CD14-positive monocyte (primary cell): ENCODE results near the gene ZNF689. TPM values are rescaled to one million over a fixed set of nuclear protein-coding genes. Genes with fewer than 3 reads are reported as not detected.
A peak's percentile ranks its signal among the peaks of the same experiment; 100 is the strongest.

Experiments used
- DNase-seq, 3 donors: peaks; one replicate each; pipeline ENCODE4 v3.0.0-alpha.2; 2011 to 2022
- H2AFZ ChIP-seq: 2 replicates; pipeline ENCODE4 v1.6.0; 2012; ENCODE audit warnings: mild to moderate bottlenecking, low read depth, low read length, inconsistent platforms; ENCODE audit not compliant: insufficient read depth, poor library complexity, severe bottlenecking
- H3K27ac ChIP-seq, 2 donors: 1 replicate in 1 of 2; 2 replicates in 1 of 2; pipeline ENCODE4 v1.5.1; 2012 to 2013; ENCODE audit warnings: low read length in 2 of 2, control low read depth in 1 of 2, inconsistent platforms in 1 of 2, low read depth in 1 of 2, mild to moderate bottlenecking in 1 of 2
- H3K27me3 ChIP-seq, 2 donors: one replicate each; pipeline versions ENCODE4 v1.6.0 to v1.6.1; 2011 to 2013; ENCODE audit warnings: low read length in 2 of 2; ENCODE audit not compliant: control insufficient read depth in 2 of 2, insufficient read depth in 2 of 2
- H3K36me3 ChIP-seq, 2 donors: replicated peaks in 1 of 2; 1 replicate in 1 of 2; 2 replicates in 1 of 2; pipeline versions ENCODE4 v1.5.1 to v1.6.1; 2012 to 2013; ENCODE audit warnings: low read length in 2 of 2, control low read depth in 1 of 2, inconsistent platforms in 1 of 2, mild to moderate bottlenecking in 1 of 2; ENCODE audit not compliant: insufficient read depth in 2 of 2, control insufficient read depth in 1 of 2
- H3K4me1 ChIP-seq, 2 donors: 1 replicate in 1 of 2; 2 replicates in 1 of 2; pipeline versions ENCODE4 v1.5.1 to v1.6.1; 2012 to 2013; ENCODE audit warnings: low read length in 2 of 2, control low read depth in 1 of 2, inconsistent platforms in 1 of 2, mild to moderate bottlenecking in 1 of 2, moderate library complexity in 1 of 2; ENCODE audit not compliant: insufficient read depth in 2 of 2, control insufficient read depth in 1 of 2
- H3K4me2 ChIP-seq: replicated peaks from 2 replicates; pipeline ENCODE3; 2012; ENCODE audit warnings: low read length, moderate library complexity, mild to moderate bottlenecking; ENCODE audit not compliant: poor library complexity, severe bottlenecking; ENCODE audit errors: extremely low read depth
- H3K4me3 ChIP-seq, 3 experiments: fragments of 200-600 bp in 1 of 3; sonication (generic) in 1 of 3; replicated peaks in 1 of 3; 1 replicate in 2 of 3; 2 replicates in 1 of 3; pipeline ENCODE4 v1.5.1; 2011 to 2013; ENCODE audit warnings: low read length in 3 of 3, mild to moderate bottlenecking in 3 of 3, control low read depth in 2 of 3, low read depth in 2 of 3, inconsistent platforms in 1 of 3, moderate library complexity in 1 of 3
- H3K79me2 ChIP-seq: 2 replicates; pipeline ENCODE4 v1.6.0; 2012; ENCODE audit warnings: mild to moderate bottlenecking, control low read depth, inconsistent platforms, low read length, moderate library complexity; ENCODE audit not compliant: insufficient read depth
- H3K9ac ChIP-seq: 2 replicates; pipeline ENCODE4 v1.6.0; 2017; ENCODE audit warnings: low read length, mild to moderate bottlenecking; ENCODE audit not compliant: insufficient read depth, poor library complexity, severe bottlenecking
- H3K9me3 ChIP-seq, 2 donors: replicated peaks in 1 of 2; 1 replicate in 1 of 2; 2 replicates in 1 of 2; pipeline versions ENCODE4 v1.5.1 to v1.6.1; 2012 to 2013; ENCODE audit warnings: low read length in 2 of 2, control low read depth in 1 of 2; ENCODE audit not compliant: control insufficient read depth in 1 of 2, insufficient read depth in 1 of 2
- H4K20me1 ChIP-seq: 2 replicates; pipeline ENCODE4 v1.6.0; 2012; ENCODE audit warnings: mild to moderate bottlenecking, low read length, control low read depth, moderate library complexity; ENCODE audit not compliant: insufficient read depth
- H3K27ac Mint-ChIP-seq, 7 donors: one replicate each; pipeline ENCODE4 v1.8.0; 2020; ENCODE audit warnings: mild to moderate bottlenecking in 7 of 7, mixed read lengths in 7 of 7, moderate library complexity in 6 of 7, inconsistent platforms in 2 of 7
- H3K27me3 Mint-ChIP-seq, 3 donors: one replicate each; pipeline ENCODE4 v1.8.0; 2021 to 2022; ENCODE audit warnings: low read depth in 3 of 3, mild to moderate bottlenecking in 3 of 3, mixed read lengths in 3 of 3, moderate library complexity in 3 of 3, inconsistent platforms in 1 of 3
- H3K36me3 Mint-ChIP-seq, 2 donors: one replicate each; pipeline ENCODE4 v1.8.0; 2020; ENCODE audit warnings: mixed read lengths in 2 of 2, inconsistent platforms in 1 of 2, mild to moderate bottlenecking in 1 of 2
- H3K4me1 Mint-ChIP-seq: one replicate; pipeline ENCODE4 v1.8.0; 2020; ENCODE audit warnings: mild to moderate bottlenecking, mixed read lengths
- H3K4me3 Mint-ChIP-seq, 2 donors: one replicate each; pipeline ENCODE4 v1.8.0; 2020; ENCODE audit warnings: mild to moderate bottlenecking in 2 of 2, mixed read lengths in 2 of 2, moderate library complexity in 1 of 2
- H3K9me3 Mint-ChIP-seq, 7 donors: one replicate each; pipeline ENCODE4 v1.8.0; 2020 to 2022; ENCODE audit warnings: mixed read lengths in 7 of 7, mild to moderate bottlenecking in 6 of 7, moderate library complexity in 6 of 7, inconsistent platforms in 2 of 7
- whole genome bisulfite sequencing: methylation state at CpG from one replicate; pipeline ENCODE4 v1.1.5; 2013; ENCODE audit warnings: missing lambda C conversion rate; ENCODE audit not compliant: insufficient coverage; 5-methylcytosine and 5-hydroxymethylcytosine counted together
- intact Hi-C, 2 donors: fragments of 100-400 bp; cut with micrococcal nuclease; formaldehyde crosslinking; loops; one replicate each; pipeline versions ENCODE4 v1.15.0 to v1.15.1; 2023
- polyA plus RNA-seq, 3 donors: library from polyadenylated mRNA; depleted of rRNA in 1 of 3; unstranded in 2 of 3; stranded (reverse) in 1 of 3; fragments of 300-500 nt in 2 of 3; fragments of >200 nt in 1 of 3; fragmentation: Illumina TruSeq in 2 of 3; gene quantifications; 1 replicate in 2 of 3; 2 replicates in 1 of 3; pipeline ENCODE4 v1.2.3, GENCODE V29; 2012 to 2021
- TF ChIP-seq, protein P1 (sequence below): fragments of 200-600 bp; IDR thresholded peaks from one replicate; pipeline ENCODE4 v1.8.0; 2022; ENCODE audit warnings: antibody characterized with exemption, mild to moderate bottlenecking

The ZNF689 gene
- polyA plus RNA-seq, 3 donors = 4.1 to 11.2 (median 8.0) TPM

DNA sequence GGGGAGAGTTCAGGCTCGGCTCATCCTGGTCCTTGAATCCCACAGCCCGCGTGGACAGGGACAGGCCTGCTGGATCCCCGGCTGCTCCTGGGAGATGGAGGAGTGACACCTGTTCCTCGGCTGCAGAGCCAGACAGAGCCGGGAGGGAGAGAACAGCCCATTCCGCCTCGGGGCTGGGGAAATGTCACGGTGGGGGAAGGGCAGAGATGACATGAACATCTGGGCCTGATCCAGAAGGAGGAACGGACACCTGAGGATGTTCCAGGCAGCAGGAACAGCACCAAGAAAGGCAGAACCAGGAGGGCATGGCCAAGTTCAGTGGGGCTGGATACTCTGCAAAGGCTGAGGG is 54.1 kb downstream of the ZNF689 start:
- H3K27ac ChIP-seq = no peak overlapping the region
- TF ChIP-seq, protein P1, sequence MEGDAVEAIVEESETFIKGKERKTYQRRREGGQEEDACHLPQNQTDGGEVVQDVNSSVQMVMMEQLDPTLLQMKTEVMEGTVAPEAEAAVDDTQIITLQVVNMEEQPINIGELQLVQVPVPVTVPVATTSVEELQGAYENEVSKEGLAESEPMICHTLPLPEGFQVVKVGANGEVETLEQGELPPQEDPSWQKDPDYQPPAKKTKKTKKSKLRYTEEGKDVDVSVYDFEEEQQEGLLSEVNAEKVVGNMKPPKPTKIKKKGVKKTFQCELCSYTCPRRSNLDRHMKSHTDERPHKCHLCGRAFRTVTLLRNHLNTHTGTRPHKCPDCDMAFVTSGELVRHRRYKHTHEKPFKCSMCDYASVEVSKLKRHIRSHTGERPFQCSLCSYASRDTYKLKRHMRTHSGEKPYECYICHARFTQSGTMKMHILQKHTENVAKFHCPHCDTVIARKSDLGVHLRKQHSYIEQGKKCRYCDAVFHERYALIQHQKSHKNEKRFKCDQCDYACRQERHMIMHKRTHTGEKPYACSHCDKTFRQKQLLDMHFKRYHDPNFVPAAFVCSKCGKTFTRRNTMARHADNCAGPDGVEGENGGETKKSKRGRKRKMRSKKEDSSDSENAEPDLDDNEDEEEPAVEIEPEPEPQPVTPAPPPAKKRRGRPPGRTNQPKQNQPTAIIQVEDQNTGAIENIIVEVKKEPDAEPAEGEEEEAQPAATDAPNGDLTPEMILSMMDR = no peak
- peaks cover 12 to 16% of the 10 kb centered on the region in 2 donors for H3K36me3 ChIP-seq
- WGBS = 97% methylated on average over 8 of the region's 10 CpGs
- H3K4me3 ChIP-seq = no peak overlapping the region
- Mint-ChIP-seq H3K4me3 (no peak overlapping the region), H3K4me1 (peaks cover 50% of the 10 kb centered on the region), H3K36me3 (peaks cover 17 to 30% of the 10 kb centered on the region in 2 donors), H3K27ac (peak overlapping the region in 3 of 7 donors; percentile 8 to 47 (median 27)), H3K27me3 (peaks cover 0 to 3% (median 2%) of the 10 kb centered on the region in 3 donors), H3K9me3 (no peaks in the 10 kb centered on the region)
- no peaks in the 10 kb centered on the region for H3K27me3 ChIP-seq
- DNase-seq = no peak
- H2AFZ ChIP-seq = no peak overlapping the region
- H3K4me1 ChIP-seq = peaks cover 43 to 54% of the 10 kb centered on the region in 2 donors
- peaks cover 32% of the 10 kb centered on the region for H3K79me2 ChIP-seq
- no peaks in the 10 kb centered on the region for H3K9me3 ChIP-seq
- no peak overlapping the region for H3K4me2 ChIP-seq
- peaks cover 6% of the 10 kb centered on the region for H4K20me1 ChIP-seq
- no peak overlapping the region for H3K9ac ChIP-seq
- intact Hi-C loops = loop anchor here in 1 of 2 donors (2.0 to 10.0 kb wide), 2 partner anchors 17 to 59 kb away; partner anchors contain the start of gene ZNF689

GRCh38 chr16:30555315-30556124 is 54.7 kb downstream of the ZNF689 start:
- peaks cover 32% of the 10 kb centered on the region for H3K79me2 ChIP-seq
- peaks cover 39 to 48% of the 10 kb centered on the region in 2 donors for H3K4me1 ChIP-seq
- TF ChIP-seq, protein P1 = no peak
- WGBS = 98% methylated on average over 59 of the region's 69 CpGs
- peaks cover 12 to 16% of the 10 kb centered on the region in 2 donors for H3K36me3 ChIP-seq
- peaks cover 0 to 2% (median 0%) of the 10 kb centered on the region in 3 donors for H3K27me3 Mint-ChIP-seq
- H3K9me3 Mint-ChIP-seq = no peaks in the 10 kb centered on the region
- no peak overlapping the region for H3K4me3 ChIP-seq
- H4K20me1 ChIP-seq = peaks cover 6% of the 10 kb centered on the region
- H2AFZ ChIP-seq = no peak overlapping the region
- H3K4me1 Mint-ChIP-seq = peaks cover 44% of the 10 kb centered on the region
- no peak for DNase-seq
- no peak overlapping the region for H3K27ac ChIP-seq
- H3K4me3 Mint-ChIP-seq = no peak overlapping the region
- no peak overlapping the region for H3K4me2 ChIP-seq
- H3K9ac ChIP-seq = no peak overlapping the region
- intact Hi-C loops = loop anchor here in 1 of 2 donors (2.0 to 10.0 kb wide), 2 partner anchors 17 to 59 kb away; partner anchors contain the start of gene ZNF689
- no peaks in the 10 kb centered on the region for H3K27me3 ChIP-seq
- H3K27ac Mint-ChIP-seq = peak overlapping the region in 1 of 7 donors; percentile 27
- no peaks in the 10 kb centered on the region for H3K9me3 ChIP-seq
- H3K36me3 Mint-ChIP-seq = peaks cover 17 to 30% of the 10 kb centered on the region in 2 donors
